ENCODE data around the gene DMD.
A peak's percentile ranks its signal among the peaks of the same experiment; 100 is the strongest.

The DMD gene

DNA sequence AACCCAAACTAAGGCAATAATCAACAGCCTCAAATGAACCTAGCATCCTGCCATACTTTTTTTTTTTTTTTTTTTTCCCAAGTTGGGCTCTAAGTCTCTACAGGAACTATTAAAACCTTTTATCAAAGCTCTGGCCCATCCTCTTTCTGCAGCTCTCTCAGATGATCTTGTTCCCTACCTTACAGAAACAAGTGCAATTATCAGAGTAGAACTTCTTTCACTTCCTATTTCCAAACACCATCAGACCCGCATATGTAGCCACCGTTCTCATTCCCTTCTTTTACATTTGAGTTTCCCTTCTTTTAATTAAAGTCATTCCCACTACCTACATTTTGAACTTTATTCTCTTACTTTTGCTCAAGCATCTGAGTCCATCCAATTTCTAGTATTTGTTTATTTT, 690.6 kb downstream of the DMD start:
- DNase-seq (ENCODE audit: low read depth, low spot score) = no peak
- no peak overlapping the region for H3K4me3 ChIP-seq (ENCODE audit: low read depth, low read length)
- in situ Hi-C loops (cut with HindIII; ENCODE audit: low sequenced_read_pairs) = no loop called here
- TF ChIP-seq, protein P1, sequence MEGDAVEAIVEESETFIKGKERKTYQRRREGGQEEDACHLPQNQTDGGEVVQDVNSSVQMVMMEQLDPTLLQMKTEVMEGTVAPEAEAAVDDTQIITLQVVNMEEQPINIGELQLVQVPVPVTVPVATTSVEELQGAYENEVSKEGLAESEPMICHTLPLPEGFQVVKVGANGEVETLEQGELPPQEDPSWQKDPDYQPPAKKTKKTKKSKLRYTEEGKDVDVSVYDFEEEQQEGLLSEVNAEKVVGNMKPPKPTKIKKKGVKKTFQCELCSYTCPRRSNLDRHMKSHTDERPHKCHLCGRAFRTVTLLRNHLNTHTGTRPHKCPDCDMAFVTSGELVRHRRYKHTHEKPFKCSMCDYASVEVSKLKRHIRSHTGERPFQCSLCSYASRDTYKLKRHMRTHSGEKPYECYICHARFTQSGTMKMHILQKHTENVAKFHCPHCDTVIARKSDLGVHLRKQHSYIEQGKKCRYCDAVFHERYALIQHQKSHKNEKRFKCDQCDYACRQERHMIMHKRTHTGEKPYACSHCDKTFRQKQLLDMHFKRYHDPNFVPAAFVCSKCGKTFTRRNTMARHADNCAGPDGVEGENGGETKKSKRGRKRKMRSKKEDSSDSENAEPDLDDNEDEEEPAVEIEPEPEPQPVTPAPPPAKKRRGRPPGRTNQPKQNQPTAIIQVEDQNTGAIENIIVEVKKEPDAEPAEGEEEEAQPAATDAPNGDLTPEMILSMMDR (IDR thresholded peaks at IDR 0.05; ENCODE audit: low read depth, low read length) = no peak

DNA sequence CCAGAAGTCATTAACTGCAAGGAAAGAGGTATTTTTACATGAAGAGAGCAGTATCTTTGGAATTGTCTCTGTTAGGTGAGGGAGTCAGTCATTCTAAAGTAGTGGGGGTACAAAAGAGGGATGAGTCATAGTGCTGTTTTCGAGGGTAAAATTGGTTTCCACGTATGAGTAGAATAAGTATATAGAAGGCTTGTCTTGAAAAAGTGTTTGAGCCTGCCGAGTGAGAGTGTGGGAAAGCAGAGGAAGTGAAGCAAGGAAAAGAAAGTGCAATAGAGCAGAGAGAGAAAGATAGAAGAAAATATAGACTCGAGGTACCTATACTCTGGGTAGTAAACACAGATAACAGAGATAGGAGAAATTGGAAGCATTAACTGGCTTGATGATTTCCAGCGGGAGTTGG, 696.4 kb downstream of the DMD start:
- TF ChIP-seq, protein P1 (IDR thresholded peaks at IDR 0.05; ENCODE audit: low read depth, low read length) = no peak
- no peak overlapping the region for H3K4me3 ChIP-seq (ENCODE audit: low read depth, low read length)
- DNase-seq (ENCODE audit: low read depth, low spot score) = no peak
- in situ Hi-C loops (cut with HindIII; ENCODE audit: low sequenced_read_pairs) = no loop called here

DNA sequence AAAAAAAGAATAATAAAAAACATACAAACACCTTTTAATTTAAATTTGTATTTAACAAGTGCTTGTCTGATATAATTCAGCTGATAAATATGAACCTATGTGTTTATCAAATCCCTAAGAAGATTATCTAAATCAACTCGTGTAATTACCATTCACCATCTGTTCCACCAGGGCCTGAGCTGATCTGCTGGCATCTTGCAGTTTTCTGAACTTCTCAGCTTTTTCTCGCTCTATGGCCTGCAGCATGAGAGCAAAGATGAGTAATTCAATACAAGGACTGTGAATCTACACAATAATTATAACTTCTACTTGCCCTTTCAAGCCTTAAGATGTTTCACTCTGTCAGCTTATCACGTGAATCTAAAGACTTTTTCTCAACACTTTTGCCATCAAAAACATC, 709.7 kb downstream of the DMD start:
- in situ Hi-C loops (cut with HindIII; ENCODE audit: low sequenced_read_pairs) = no loop called here
- H3K4me3 ChIP-seq (ENCODE audit: low read depth, low read length) = no peak overlapping the region
- TF ChIP-seq, protein P1 (IDR thresholded peaks at IDR 0.05; ENCODE audit: low read depth, low read length) = no peak
- DNase-seq (ENCODE audit: low read depth, low spot score) = no peak

DNA sequence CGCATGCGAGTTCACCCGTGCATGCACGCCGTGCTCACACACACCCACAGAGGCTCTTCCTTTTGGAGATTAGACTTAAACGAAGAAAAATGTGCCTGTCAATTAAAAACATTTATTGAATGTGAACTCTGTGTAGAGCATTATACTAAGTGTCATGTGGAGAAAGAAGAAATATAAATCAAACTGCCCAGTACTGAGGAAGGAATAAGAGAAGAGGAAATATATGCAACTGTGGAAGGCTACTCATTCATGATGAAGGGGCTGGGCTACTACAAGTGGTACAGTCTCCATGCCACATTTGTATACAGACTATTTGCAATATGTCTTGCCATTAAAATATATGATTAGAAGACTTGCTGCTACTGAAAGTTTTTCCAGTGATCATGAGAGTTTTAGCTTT, 714.7 kb downstream of the DMD start:
- DNase-seq (ENCODE audit: low read depth, low spot score) = no peak
- no peak overlapping the region for H3K4me3 ChIP-seq (ENCODE audit: low read depth, low read length)
- in situ Hi-C loops (cut with HindIII; ENCODE audit: low sequenced_read_pairs) = no loop called here
- TF ChIP-seq, protein P1 (IDR thresholded peaks at IDR 0.05; ENCODE audit: low read depth, low read length) = no peak

DNA sequence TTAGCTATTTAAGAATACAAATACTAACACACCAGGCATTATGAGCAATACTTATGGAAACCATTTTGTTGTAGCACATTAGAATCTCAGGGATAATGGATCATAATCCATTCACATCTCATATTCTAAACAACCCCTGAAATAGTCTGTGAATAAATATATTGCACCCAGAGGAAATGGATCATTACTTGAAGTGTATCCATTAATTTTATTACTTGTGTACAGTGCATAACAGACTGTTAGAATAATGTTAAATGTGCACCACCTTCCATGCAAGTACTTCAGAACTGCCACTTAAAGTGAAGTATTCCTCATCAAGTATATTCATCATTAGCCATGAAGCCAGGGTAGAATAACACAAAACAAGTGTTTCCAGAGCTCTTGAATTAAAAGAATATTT, 715.5 kb downstream of the DMD start:
- in situ Hi-C loops (cut with HindIII; ENCODE audit: low sequenced_read_pairs) = no loop called here
- DNase-seq (ENCODE audit: low read depth, low spot score) = no peak
- no peak overlapping the region for H3K4me3 ChIP-seq (ENCODE audit: low read depth, low read length)
- TF ChIP-seq, protein P1 (IDR thresholded peaks at IDR 0.05; ENCODE audit: low read depth, low read length) = no peak

DNA sequence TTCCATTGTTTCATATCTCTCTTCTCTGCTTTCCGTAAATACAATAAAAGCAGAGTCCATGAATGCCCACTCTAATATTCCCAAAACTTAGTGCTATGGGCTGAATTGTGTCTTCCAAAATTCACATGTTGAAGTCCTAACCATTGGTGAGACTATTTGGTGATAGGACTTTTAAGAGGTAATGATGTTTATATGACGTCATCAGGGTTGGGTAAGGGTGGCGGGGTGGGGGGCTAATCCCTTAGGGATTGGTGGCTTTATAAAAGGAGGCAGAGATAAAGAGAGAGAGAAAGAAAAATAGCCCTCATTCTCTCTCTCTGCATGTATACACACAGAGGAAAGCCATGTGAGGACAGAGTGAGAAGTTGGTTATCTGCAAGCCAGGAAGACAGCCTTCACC, 722.2 kb downstream of the DMD start:
- in situ Hi-C loops (cut with HindIII; ENCODE audit: low sequenced_read_pairs) = no loop called here
- no peak overlapping the region for H3K4me3 ChIP-seq (ENCODE audit: low read depth, low read length)
- TF ChIP-seq, protein P1 (IDR thresholded peaks at IDR 0.05; ENCODE audit: low read depth, low read length) = no peak
- DNase-seq (ENCODE audit: low read depth, low spot score) = no peak

DNA sequence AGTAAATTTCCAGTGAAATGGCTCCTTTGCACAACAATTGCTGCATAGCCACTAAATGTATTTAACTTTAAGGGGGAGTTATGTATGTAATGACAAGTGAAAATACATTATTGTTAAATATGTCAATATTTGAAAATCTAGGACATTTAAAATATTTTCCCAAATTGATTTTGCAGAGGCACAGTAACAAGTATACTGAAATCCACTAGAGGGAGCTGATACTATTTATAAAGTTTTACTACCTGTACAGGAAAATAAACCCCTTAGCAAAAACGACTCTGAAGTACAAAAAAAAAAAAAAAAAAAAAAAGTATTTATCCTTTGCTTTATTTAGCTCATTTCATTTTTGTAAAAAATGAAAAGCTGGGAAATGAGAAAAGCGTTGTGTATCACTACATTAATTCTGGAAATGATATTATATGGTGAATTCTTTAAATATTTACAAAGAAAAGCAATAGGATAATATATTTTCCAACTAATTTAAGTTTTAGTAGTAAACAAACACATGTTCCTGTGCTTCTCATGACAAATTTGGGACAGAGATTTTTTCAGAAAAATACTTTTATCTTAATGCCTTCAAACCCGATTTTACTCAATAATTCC, 727.7 kb downstream of the DMD start:
- in situ Hi-C loops (cut with HindIII; ENCODE audit: low sequenced_read_pairs) = no loop called here
- no peak overlapping the region for H3K4me3 ChIP-seq (ENCODE audit: low read depth, low read length)
- TF ChIP-seq, protein P1 (IDR thresholded peaks at IDR 0.05; ENCODE audit: low read depth, low read length) = peak; percentile 20
- no peak for DNase-seq (ENCODE audit: low read depth, low spot score)

Data from astrocyte of the spinal cord (primary cell).